ENCODE results near the gene HSPB6.

The HSPB6 gene

DNA sequence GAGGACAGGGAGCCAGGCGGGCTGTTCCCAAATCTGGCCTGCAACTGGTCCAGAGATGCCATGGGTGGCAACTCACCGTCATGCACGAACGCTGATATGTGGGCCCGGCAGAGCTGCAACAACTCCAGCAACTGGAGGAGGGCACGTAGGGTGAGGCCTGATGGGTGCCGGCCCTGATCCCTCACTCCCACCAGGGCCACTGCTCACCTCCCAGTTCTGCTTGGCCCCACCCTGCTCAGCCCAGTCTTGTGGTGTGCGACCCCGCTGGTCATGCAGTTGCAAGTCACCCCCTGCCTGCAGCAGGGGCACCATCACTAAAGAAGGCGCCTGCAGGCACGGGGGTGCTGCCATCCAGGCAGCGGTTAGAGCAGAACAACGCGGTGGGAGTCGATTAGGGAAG lies 35.5 kb upstream of the HSPB6 start:
- Histone ChIP-seq H3K36me3 (ENCODE audit: control insufficient read depth, insufficient read depth, low read length) (no peaks in the 10 kb centered on the region), H3K27me3 (ENCODE audit: control insufficient read depth, insufficient read depth, low read length) (no peaks in the 10 kb centered on the region), H3K9ac (no peak overlapping the region), H2AFZ (no peak overlapping the region), H3K79me2 (no peaks in the 10 kb centered on the region), H3K4me3 (ENCODE audit: low read depth, low read length) (no peak overlapping the region), H3K27ac (no peak overlapping the region), H3K9me3 (ENCODE audit: control insufficient read depth, low read length) (no peaks in the 10 kb centered on the region), H3K4me2 (ENCODE audit: low read length) (no peak overlapping the region), H3K4me1 (no peaks in the 10 kb centered on the region)
- TF ChIP-seq, protein P1, sequence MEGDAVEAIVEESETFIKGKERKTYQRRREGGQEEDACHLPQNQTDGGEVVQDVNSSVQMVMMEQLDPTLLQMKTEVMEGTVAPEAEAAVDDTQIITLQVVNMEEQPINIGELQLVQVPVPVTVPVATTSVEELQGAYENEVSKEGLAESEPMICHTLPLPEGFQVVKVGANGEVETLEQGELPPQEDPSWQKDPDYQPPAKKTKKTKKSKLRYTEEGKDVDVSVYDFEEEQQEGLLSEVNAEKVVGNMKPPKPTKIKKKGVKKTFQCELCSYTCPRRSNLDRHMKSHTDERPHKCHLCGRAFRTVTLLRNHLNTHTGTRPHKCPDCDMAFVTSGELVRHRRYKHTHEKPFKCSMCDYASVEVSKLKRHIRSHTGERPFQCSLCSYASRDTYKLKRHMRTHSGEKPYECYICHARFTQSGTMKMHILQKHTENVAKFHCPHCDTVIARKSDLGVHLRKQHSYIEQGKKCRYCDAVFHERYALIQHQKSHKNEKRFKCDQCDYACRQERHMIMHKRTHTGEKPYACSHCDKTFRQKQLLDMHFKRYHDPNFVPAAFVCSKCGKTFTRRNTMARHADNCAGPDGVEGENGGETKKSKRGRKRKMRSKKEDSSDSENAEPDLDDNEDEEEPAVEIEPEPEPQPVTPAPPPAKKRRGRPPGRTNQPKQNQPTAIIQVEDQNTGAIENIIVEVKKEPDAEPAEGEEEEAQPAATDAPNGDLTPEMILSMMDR (IDR thresholded peaks at IDR 0.05) = no peak

DNA sequence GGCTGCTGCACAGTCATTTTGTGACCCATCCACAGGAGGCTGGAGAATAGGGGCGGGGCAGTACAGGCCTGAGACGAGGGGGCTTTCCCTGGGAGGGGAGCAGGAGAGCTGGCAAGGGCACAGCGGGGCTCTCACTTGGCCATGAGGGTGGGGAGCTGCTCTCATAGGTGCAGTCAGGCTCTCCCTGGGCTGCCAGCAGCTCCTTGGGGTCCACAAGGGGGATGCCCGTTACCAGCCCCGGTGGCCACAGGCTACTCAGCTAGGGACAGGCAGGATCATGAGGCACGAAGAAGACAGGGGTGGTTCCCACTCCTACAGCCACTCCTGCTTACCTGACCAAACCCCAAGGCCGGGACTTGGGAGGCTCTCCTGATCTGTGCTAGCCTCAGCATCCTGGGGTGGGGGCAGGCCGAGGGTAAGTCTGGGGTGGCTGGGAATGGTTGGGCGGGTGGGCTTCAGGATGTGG lies 35.0 kb upstream of the HSPB6 start:
- Histone ChIP-seq H3K79me2 (no peaks in the 10 kb centered on the region), H3K4me1 (no peaks in the 10 kb centered on the region), H3K4me2 (ENCODE audit: low read length) (no peak overlapping the region), H3K4me3 (ENCODE audit: low read depth, low read length) (no peak overlapping the region), H3K27ac (no peak overlapping the region), H3K36me3 (ENCODE audit: control insufficient read depth, insufficient read depth, low read length) (no peaks in the 10 kb centered on the region), H3K9ac (no peak overlapping the region), H3K9me3 (ENCODE audit: control insufficient read depth, low read length) (no peaks in the 10 kb centered on the region), H2AFZ (no peak overlapping the region), H3K27me3 (ENCODE audit: control insufficient read depth, insufficient read depth, low read length) (no peaks in the 10 kb centered on the region)
- TF ChIP-seq, protein P1 (IDR thresholded peaks at IDR 0.05) = no peak

GRCh38 chr19:35790981-35791813 lies 34.4 kb upstream of the HSPB6 start:
- no peak overlapping the region for H2AFZ ChIP-seq
- no peaks in the 10 kb centered on the region for H3K79me2 ChIP-seq
- H3K9me3 ChIP-seq (ENCODE audit: control insufficient read depth, low read length) = no peaks in the 10 kb centered on the region
- no peaks in the 10 kb centered on the region for H3K27me3 ChIP-seq (ENCODE audit: control insufficient read depth, insufficient read depth, low read length)
- no peak overlapping the region for H3K9ac ChIP-seq
- no peaks in the 10 kb centered on the region for H3K36me3 ChIP-seq (ENCODE audit: control insufficient read depth, insufficient read depth, low read length)
- H3K4me1 ChIP-seq = no peaks in the 10 kb centered on the region
- no peak overlapping the region for H3K4me3 ChIP-seq (ENCODE audit: low read depth, low read length)
- no peak overlapping the region for H3K27ac ChIP-seq
- H3K4me2 ChIP-seq (ENCODE audit: low read length) = no peak overlapping the region
- TF ChIP-seq, protein P1 (IDR thresholded peaks at IDR 0.05) = no peak

- no peaks in the 10 kb centered on the region for H3K9me3 ChIP-seq (ENCODE audit: control insufficient read depth, low read length)
- H3K27me3 ChIP-seq (ENCODE audit: control insufficient read depth, insufficient read depth, low read length) = no peaks in the 10 kb centered on the region
- H3K36me3 ChIP-seq (ENCODE audit: control insufficient read depth, insufficient read depth, low read length) = no peaks in the 10 kb centered on the region
- no peaks in the 10 kb centered on the region for H3K79me2 ChIP-seq
- H3K9ac ChIP-seq = no peak overlapping the region
- TF ChIP-seq, protein P1 (IDR thresholded peaks at IDR 0.05) = no peak
- no peak overlapping the region for H2AFZ ChIP-seq
- H3K4me1 ChIP-seq = no peaks in the 10 kb centered on the region
- H3K4me2 ChIP-seq (ENCODE audit: low read length) = no peak overlapping the region
- no peak overlapping the region for H3K4me3 ChIP-seq (ENCODE audit: low read depth, low read length)
- no peak overlapping the region for H3K27ac ChIP-seq
Observed at GRCh38 chr19:35789978-35790944, 33.4 kb upstream of the HSPB6 start.

Data from parathyroid adenoma (tissue), 2 donors.